Ovary (tissue), 9 donors: ENCODE measurements around the gene ZNF197. TPM values are rescaled to one million over a fixed set of nuclear protein-coding genes. Genes with fewer than 3 reads are reported as not detected.

ENCODE experiments used
- DNase-seq, 5 donors: peaks; one replicate each; pipeline ENCODE4 v3.0.0-alpha.2; 2019 to 2020
- H3K27ac ChIP-seq, 2 donors: fragments of 200-600 bp; one replicate each; pipeline versions ENCODE4 v1.5.1 to v1.8.0; 2019 to 2022
- H3K27me3 ChIP-seq: fragments of 200-600 bp; one replicate; pipeline ENCODE4 v1.8.0; 2022
- H3K36me3 ChIP-seq: fragments of 200-600 bp; sonication (generic); one replicate; pipeline ENCODE4 v1.5.1; 2019
- H3K4me1 ChIP-seq: one replicate; pipeline ENCODE4 v1.8.1; 2013; ENCODE audit warnings: mild to moderate bottlenecking, moderate library complexity; ENCODE audit not compliant: insufficient read depth
- H3K4me3 ChIP-seq: fragments of 200-600 bp; sonication (generic); one replicate; pipeline ENCODE4 v1.5.1; 2017
- H3K9me3 ChIP-seq, 2 donors: fragments of 200-600 bp in 1 of 2; sonication (generic) in 1 of 2; one replicate each; pipeline versions ENCODE4 v1.5.1 to v1.8.1; 2013 to 2019; ENCODE audit warnings: mild to moderate bottlenecking in 1 of 2, moderate library complexity in 1 of 2
- EP300 ChIP-seq: sonication (generic); formaldehyde crosslinking; IDR thresholded peaks from one replicate; pipeline ENCODE4 v1.6.1; 2017; ENCODE audit warnings: antibody characterized with exemption
- POLR2A ChIP-seq: fragments of 450-650 bp; IDR thresholded peaks from one replicate; pipeline ENCODE4 v1.6.1; 2017; ENCODE audit warnings: antibody characterized with exemption, mild to moderate bottlenecking, moderate library complexity
- WGBS, 3 donors: extraction: QIAGEN DNeasy Blood & Tissue Kit in 1 of 3; methylation state at CpG; one replicate each; pipeline versions ENCODE4 v1.1.5 to v1.1.7; 2013 to 2017; 5-methylcytosine and 5-hydroxymethylcytosine counted together
- intact Hi-C, 4 donors: fragments of 100-400 bp; cut with DNase I; formaldehyde crosslinking; loops; one replicate each; pipeline versions ENCODE4 v1.11.0 to v1.15.1; 2022 to 2023
- polyA plus RNA-seq, 2 donors: library from polyadenylated mRNA; stranded (reverse); fragments of 200-250 nt in 1 of 2; fragments of 350-450 nt in 1 of 2; fragmentation: Illumina TruSeq in 1 of 2; extraction: RNeasy Lipid Tissue Mini Kit (QIAGEN cat#74804) in 1 of 2; gene quantifications; one replicate each; pipeline ENCODE4 v1.2.3, GENCODE V29; 2013 to 2014
- total RNA-seq, 7 donors: library from RNA; depleted of rRNA in 2 of 7; stranded (reverse); fragments of >200 nt in 2 of 7; fragmentation: NEBNext Ultra II Directional in 3 of 7; extraction: Animal tissue kit (Norgen Biotek cat#: 25700) in 3 of 7; gene quantifications; one replicate each; pipeline versions ENCODE4 v1.1.0 to v1.2.4, GENCODE V29; 2016 to 2023
- TF ChIP-seq, protein P1 (sequence below), 3 donors: fragments of 450-650 bp in 2 of 3; fragments of 200-600 bp in 1 of 3; IDR thresholded peaks; one replicate each; pipeline versions ENCODE4 v1.5.1 to v1.8.0; 2016 to 2022; ENCODE audit warnings: antibody characterized with exemption in 3 of 3, mild to moderate bottlenecking in 1 of 3
- donor health status: DM: no; HTN: no; CAD: no; lungs with moderate emphysema.
- donor health status: DM: no; HTN: no; CAD: no.
- donor health status: Bipolar disorder and iron deficiency.
- donor health status: DM: yes; HTN: yes; CAD: no.
- donor health status: DM: no; HTN: no; CAD: no.
- donor health status: DM: yes; HTN: yes; CAD: no.

Gene ZNF197
- total and polyA plus RNA-seq, 9 donors: 11.3 to 27.0 (median 18.9) TPM

DNA sequence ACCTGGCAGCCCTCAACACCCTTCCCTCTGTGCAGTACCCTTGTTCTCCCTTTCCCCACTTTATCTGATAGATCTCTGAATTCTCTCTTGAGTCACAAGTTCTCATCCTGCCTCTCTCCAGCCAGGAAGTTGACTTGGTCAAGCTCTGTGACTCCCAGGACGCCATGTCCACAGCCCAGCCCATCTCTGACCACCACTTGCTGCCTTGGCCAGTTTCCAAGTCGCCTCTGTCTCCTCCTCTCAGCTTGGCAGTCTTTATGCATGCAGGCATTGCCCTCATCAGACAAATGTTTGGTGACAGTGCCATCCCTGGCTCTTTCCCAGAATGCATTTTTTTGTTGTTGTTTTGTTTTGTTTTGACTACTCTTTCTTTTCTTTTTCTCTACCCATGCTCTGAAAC, 49.4 kb downstream of the ZNF197 start:
- intact Hi-C loops: loop anchor here in 1 of 4 donors (10.0 kb wide), 1 partner anchor 521 kb away; no protein-coding TSS in a partner anchor
- Histone ChIP-seq H3K9me3 (peaks cover 0 to 3% of the 10 kb centered on the region in 2 donors), H3K27me3 (no peaks in the 10 kb centered on the region), H3K27ac (no peak overlapping the region), H3K4me3 (no peak overlapping the region), H3K36me3 (no peaks in the 10 kb centered on the region), H3K4me1 (no peaks in the 10 kb centered on the region)
- no peak for DNase-seq
- TF ChIP-seq POLR2A: no peak
- TF ChIP-seq EP300: no peak
- TF ChIP-seq, protein P1, sequence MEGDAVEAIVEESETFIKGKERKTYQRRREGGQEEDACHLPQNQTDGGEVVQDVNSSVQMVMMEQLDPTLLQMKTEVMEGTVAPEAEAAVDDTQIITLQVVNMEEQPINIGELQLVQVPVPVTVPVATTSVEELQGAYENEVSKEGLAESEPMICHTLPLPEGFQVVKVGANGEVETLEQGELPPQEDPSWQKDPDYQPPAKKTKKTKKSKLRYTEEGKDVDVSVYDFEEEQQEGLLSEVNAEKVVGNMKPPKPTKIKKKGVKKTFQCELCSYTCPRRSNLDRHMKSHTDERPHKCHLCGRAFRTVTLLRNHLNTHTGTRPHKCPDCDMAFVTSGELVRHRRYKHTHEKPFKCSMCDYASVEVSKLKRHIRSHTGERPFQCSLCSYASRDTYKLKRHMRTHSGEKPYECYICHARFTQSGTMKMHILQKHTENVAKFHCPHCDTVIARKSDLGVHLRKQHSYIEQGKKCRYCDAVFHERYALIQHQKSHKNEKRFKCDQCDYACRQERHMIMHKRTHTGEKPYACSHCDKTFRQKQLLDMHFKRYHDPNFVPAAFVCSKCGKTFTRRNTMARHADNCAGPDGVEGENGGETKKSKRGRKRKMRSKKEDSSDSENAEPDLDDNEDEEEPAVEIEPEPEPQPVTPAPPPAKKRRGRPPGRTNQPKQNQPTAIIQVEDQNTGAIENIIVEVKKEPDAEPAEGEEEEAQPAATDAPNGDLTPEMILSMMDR (IDR thresholded peaks at IDR 0.05): no peak
- WGBS, 3 donors: 58 to 71% (median 62%) methylated on average over 2 of the region's 2 CpGs

DNA sequence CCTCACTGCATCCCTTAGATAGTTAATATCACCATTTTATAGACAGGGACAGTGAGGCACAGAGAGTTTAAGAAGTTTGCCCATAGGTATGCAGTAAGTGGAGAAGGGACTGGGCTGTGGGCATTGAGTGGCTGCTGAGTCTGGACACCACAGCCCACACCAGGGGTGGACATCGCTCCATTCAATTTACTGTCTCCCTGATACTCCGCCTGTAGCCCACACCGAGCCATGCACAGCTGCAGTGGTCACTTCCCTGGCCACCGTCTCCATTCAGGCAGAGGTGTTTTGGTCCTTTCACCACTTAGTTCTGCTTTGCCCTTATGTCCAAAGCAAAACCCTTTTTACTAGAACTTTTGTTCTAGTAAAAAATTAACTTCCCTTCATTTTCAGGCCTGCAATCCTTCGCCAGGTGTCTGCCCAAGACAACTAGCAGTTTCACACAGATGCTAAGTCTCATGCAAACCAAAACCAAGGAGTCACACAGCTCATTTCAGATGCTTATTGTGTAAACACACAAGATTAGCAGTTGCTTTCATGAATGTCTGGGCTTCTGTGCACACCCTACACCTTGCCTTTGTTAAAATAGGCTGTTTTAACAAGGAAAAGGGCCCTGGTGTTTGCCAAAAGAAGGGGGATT, 53.8 kb downstream of the ZNF197 start:
- Histone ChIP-seq H3K27ac (no peak overlapping the region), H3K36me3 (no peaks in the 10 kb centered on the region), H3K4me3 (no peak overlapping the region), H3K27me3 (no peaks in the 10 kb centered on the region), H3K4me1 (no peaks in the 10 kb centered on the region), H3K9me3 (peaks cover under 1 to 3% of the 10 kb centered on the region in 2 donors)
- intact Hi-C loops: loop anchor here in 1 of 4 donors (10.0 kb wide), 1 partner anchor 516 kb away; no protein-coding TSS in a partner anchor
- TF ChIP-seq, protein P1 (IDR thresholded peaks at IDR 0.05): no peak
- TF ChIP-seq POLR2A: no peak
- no peak for TF ChIP-seq EP300
- WGBS, 3 donors: 94 to 98% (median 94%) methylated on average over 5 of the region's 5 CpGs
- DNase-seq: no peak

DNA sequence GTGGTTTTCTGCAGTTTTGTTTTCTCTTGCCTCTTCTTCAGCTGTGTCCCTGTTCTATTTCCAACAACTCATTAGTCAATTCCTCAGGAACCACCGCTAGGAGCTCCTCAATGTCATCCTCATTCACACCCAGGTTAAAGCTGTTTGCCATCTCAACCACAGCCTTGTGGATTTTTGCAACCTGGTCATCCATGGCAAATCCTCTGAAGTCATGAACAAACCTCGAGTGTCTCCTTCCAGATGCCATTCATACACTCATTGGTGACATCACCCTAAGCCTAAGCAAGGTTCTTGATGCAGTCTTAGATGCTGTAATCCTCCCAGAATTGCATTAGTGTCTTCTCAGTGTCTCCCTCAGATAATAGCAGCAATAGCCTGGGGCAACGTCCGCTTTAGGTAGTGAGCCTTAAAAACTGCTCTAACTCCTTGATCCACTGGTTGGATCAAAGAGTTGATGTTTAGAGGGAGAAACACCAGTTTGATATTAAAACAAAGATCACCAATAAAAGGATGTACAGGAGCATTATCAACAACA, 56.2 kb downstream of the ZNF197 start:
- H3K36me3 ChIP-seq: no peaks in the 10 kb centered on the region
- peaks cover 5% of the 10 kb centered on the region for H3K4me1 ChIP-seq
- H3K9me3 ChIP-seq: peaks cover 0 to 7% of the 10 kb centered on the region in 2 donors
- no peak overlapping the region for H3K27ac ChIP-seq
- DNase-seq: no peak
- H3K4me3 ChIP-seq: no peak overlapping the region
- intact Hi-C loops: no loop called here
- TF ChIP-seq EP300: no peak
- TF ChIP-seq POLR2A: no peak
- TF ChIP-seq, protein P1 (IDR thresholded peaks at IDR 0.05): no peak
- WGBS, 3 donors: 98% methylated on average over 4 of the region's 4 CpGs
- H3K27me3 ChIP-seq: no peaks in the 10 kb centered on the region

DNA sequence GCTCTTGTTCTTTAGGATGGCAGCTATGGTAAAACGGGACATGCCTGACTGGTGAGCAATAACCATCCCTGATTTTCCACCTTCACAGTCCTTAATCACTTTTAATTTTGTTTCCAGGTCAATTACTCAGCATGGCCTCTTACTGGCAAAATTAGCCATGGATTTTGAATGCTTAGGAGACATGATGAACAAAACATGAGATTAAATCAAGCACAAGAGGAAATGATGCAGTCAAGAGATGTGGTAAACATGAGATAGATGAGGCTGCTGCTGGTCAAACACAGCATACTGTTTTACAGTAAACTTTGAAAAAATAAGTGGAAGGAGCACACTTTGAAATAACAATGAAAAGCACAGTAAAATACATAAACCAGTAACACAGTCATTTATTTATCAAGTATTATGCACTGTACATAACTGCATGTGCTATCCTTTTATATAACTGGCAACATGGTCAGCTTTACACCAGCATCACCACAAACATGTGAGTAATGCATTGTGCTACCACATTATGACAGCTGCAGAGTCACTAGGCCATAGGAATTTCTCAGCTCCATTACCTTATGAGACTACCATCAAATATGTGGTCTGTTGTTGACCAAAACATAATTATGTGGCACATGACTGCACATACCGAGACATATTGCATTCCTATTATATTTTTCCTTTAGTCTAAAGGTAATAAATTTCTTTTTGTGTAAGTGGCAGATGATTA, 57.5 kb downstream of the ZNF197 start:
- Histone ChIP-seq H3K9me3 (peaks cover 0 to 7% of the 10 kb centered on the region in 2 donors), H3K36me3 (no peaks in the 10 kb centered on the region), H3K27me3 (no peaks in the 10 kb centered on the region), H3K4me1 (peaks cover 5% of the 10 kb centered on the region), H3K27ac (no peak overlapping the region), H3K4me3 (no peak overlapping the region)
- 94 to 96% (median 94%) methylated on average over 2 of the region's 2 CpGs for WGBS, 3 donors
- no peak for TF ChIP-seq POLR2A
- TF ChIP-seq, protein P1 (IDR thresholded peaks at IDR 0.05): no peak
- DNase-seq: no peak
- intact Hi-C loops: no loop called here
